HG03565 (cell line): Measurements from ENCODE around the gene NEK6.

ENCODE experiments used
- ATAC-seq: cut with Tn5 transposase; IDR thresholded peaks from one replicate; pipeline ENCODE4 v1.9.1; 2021; ENCODE audit warnings: mild to moderate bottlenecking, moderate library complexity; ENCODE audit not compliant: unreplicated experiment

Gene NEK6

GRCh38 chr9:124392871-124393460 lies 135.2 kb downstream of the NEK6 start:
- ATAC-seq, result no peak

DNA sequence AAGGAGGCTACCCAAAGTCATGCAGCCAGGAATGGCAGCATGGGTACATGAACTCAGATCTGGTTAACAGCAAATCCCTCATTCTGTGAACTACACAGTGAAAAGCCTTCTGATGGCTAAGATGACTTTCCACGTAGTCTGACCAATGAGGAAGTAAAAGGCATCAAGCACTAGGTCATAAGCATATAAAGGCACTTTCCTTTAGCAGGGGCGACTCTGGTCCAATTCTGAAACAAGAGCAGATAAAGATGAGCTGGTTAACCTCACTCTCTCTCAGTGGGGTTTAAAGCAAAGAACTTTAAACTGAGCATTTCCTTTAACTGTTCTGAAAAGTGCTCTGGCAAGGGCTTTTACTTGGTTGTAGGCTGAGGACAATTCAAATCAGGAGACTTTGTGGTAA lies 136.4 kb downstream of the NEK6 start:
- no peak for ATAC-seq

GRCh38 chr9:124394596-124394995 lies 136.8 kb downstream of the NEK6 start:
- no peak for ATAC-seq

- ATAC-seq, result no peak
Measured at GRCh38 chr9:124395826-124396225, 138.1 kb downstream of the NEK6 start.

DNA sequence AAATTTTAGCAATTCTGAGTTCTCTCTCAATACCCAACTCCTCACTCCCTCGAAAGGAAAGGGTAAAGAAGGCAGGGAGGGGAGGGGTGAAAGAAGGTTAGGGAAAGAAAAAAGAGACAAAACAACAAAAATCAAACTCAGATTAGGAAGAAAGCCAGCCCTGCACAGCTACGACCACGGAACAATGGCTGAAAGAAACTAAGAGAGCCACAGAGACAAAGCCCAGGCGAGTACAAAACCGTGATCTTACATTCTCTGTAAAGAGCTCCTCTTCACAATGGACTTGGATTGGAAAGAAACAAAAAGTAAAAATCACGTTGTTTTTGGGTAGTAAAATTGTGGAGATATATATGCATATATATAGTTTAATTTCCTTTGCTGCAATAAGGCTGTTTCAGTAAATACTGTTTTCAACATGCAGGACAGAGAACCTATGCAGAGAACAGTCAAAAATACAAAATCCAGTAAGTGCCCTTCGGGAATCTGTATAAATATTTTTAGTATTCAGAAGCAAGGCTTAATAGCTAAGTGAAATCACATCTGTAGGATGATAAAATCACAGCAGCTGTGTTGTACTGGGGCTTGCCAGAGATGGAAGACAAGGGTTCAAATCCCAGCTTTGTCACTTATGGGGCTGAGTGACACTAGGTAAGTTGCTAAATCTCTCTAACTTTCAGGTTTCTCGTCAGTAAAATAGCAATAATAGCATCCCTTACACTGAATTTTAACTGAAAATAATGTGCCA lies 140.6 kb downstream of the NEK6 start:
- ATAC-seq, result no peak

DNA sequence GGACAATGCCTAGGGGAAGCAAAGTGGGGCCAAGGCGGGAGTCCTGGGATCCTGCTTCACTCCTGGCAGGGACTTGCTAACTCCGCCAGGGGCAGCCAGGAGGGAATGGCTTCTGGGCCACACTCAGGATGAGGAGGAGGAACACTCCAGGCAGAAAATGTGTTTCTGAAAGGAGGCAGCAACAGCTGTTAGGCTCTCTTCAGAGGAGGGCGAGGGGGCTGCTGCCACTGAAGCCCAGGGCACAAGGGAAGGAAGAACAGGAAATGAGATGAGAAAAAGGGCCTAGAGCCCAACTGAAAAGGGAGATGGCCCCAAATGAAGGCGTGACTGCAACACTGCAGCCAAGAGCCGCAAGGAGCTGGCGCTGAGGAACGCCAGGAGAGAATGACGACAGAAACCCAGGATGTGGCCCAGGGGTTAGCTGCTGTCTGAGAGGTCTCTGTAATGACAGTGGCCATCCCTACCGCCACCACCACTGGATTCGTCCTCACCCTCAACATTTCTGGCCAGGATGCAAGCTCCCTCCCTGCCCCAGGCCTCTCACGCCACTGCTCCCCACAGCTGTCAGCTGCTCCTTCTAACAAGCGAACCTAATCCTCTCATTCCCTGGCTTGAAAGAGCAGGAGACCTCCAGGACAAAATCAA lies 141.7 kb downstream of the NEK6 start:
- no peak for ATAC-seq

DNA sequence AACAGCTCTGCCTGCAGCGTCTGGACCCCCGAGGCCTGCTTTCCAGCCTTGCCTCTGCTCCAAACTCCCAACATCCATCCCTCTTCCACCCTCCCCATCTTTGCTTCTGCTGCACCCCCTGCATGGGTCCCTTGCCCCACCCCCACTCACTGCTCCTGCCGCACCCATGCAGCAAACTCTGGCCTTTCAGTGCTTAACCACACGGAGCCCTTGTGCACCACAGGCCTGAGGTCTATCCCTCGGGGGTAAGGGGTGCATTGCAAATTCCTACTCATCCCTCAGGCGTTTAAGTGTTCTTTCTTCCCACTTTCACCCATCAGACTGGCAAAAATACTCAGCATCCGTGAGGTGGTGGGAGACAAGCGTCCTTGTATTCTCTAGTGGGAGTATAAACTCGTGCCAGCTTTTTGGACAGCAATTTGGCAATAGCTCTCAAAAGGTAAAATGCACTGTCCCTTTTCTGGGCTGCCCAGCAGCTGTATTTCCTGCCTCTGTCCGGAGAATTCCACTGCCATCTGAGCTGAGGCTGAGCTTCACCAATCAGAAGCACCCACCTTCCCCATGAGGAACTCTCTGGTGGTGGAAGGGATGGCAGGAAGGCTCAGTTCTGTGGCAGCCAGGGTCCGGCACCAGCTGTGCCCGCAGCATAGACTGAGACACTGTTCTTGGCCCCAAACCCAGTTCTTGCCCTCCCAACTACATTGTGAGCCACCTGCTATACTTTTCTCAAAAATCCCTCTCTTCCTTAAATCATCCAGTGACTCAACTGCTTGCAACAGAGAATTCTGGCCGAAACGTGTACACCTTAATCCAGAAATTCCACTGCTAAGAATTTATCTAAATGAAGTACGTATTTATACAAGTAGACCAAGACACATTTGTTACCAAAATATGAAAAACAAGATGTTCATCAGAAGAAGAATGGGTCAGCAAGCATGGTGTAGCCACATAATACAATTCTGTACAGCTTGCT lies 142.5 kb downstream of the NEK6 start:
- ATAC-seq, result no peak
